ENCODE data around the gene ANKRD7. TPM values are rescaled to one million over a fixed set of nuclear protein-coding genes. Genes with fewer than 3 reads are reported as not detected.

The ANKRD7 gene, protein sequence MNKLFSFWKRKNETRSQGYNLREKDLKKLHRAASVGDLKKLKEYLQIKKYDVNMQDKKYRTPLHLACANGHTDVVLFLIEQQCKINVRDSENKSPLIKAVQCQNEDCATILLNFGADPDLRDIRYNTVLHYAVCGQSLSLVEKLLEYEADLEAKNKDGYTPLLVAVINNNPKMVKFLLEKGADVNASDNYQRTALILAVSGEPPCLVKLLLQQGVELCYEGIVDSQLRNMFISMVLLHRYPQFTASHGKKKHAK
- total RNA-seq = under 1 TPM in 1 of 2 experiments, not detected in 1; 0.34 TPM

DNA sequence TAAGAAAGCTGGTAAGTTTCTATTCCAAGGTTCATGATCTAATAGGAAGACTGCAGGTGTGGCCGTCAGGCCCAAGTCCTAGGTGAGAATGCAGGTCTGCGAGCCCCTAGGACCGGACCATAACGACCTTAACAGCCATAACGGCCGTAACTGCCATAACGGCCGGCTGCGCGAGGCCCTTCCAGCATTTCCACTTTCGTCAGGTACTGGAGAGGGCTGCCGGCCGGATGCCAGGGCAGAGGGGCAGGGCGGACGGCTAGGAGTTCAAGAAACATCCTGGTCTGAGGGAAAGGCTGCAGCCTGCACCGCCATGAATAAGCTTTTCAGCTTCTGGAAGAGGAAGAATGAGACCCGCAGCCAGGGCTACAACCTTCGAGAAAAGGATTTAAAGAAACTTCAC is at the start of gene ANKRD7:
Gene ANKRD7 (plus strand): TSS at position 184 of the 400 bp plus-strand sequence. CDS start 127 bp downstream, at position 311.
- H3K36me3 Mint-ChIP-seq (ENCODE audit: low read depth) = no peaks in the 10 kb centered on the region
- peaks cover 9% of the 10 kb centered on the region for H3K27me3 Mint-ChIP-seq
- ChIA-PET POLR2A (no interaction called here), CTCF (no interaction called here)
- intact Hi-C loops (cut with DNase I, micrococcal nuclease) = no loop called here
- no peaks in the 10 kb centered on the region for H3K9me3 Mint-ChIP-seq (ENCODE audit: low read depth)
- H3K4me3 Mint-ChIP-seq = no peak within 1 kb of the TSS
- no peak within 1 kb of the TSS for H3K27ac Mint-ChIP-seq
- no peaks in the 10 kb centered on the region for H3K4me1 Mint-ChIP-seq
- DNase-seq (no peak), ATAC-seq (no peak)

DNA sequence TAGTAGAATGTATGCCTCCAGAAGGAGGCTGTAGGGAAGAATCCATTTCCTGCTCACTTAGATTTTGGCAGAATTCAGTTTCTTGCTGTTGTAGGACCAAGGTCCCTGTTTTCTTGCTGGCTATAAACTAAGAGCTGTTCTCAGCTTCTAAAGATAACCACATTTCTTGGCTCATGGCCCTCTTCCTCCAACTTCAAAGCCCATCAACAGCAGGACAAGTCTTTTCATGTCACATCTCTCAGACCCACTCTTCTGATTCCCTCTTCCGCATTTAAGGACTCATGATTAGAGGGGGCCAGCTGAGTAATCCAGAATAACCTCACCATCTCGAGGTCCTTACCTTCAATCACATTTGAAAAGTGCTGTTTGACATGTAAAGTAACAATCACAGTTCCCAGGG is 48.8 kb upstream of the ANKRD7 start:
- Mint-ChIP-seq H3K4me3 (no peak overlapping the region), H3K9me3 (ENCODE audit: low read depth) (no peaks in the 10 kb centered on the region), H3K27me3 (peaks cover 13% of the 10 kb centered on the region), H3K27ac (no peak overlapping the region), H3K4me1 (no peaks in the 10 kb centered on the region), H3K36me3 (ENCODE audit: low read depth) (no peaks in the 10 kb centered on the region)
- CTCF ChIA-PET = interaction anchor here (0.8 to 1.3 kb wide), 2 partner anchors 20 kb away, joined by 3 read pairs; no protein-coding TSS in a partner anchor
- intact Hi-C loops (cut with DNase I, micrococcal nuclease) = no loop called here
- DNase-seq (no peak), ATAC-seq (no peak)
- POLR2A ChIA-PET = no interaction called here

DNA sequence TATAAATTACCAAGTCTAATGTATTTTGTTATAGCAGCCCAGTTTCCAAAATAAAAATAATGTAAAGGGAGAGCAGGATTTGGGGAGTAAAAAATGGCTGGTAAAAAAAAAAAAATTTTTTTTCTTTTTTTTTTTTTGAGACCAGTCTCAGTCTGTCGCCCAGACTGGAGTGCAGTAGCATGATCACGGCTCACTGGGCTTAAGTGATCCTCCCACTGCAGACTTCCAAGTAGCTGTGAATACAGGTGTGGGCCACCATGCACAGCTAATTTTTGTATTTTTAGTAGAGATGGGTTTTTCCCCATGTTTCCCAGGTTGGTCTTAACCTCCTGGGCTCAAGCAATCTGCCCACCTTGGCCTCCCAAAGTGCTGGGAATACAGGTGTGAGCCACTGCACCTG is 45.3 kb upstream of the ANKRD7 start:
- DNase-seq = no peak
- Mint-ChIP-seq H3K27me3 (no peaks in the 10 kb centered on the region), H3K27ac (no peak overlapping the region), H3K4me1 (peaks cover 10% of the 10 kb centered on the region), H3K36me3 (ENCODE audit: low read depth) (peaks cover 11% of the 10 kb centered on the region), H3K4me3 (no peak overlapping the region), H3K9me3 (ENCODE audit: low read depth) (no peaks in the 10 kb centered on the region)
- ChIA-PET POLR2A (no interaction called here), CTCF (no interaction called here)
- intact Hi-C loops (cut with DNase I, micrococcal nuclease) = no loop called here
- ATAC-seq = no peak

DNA sequence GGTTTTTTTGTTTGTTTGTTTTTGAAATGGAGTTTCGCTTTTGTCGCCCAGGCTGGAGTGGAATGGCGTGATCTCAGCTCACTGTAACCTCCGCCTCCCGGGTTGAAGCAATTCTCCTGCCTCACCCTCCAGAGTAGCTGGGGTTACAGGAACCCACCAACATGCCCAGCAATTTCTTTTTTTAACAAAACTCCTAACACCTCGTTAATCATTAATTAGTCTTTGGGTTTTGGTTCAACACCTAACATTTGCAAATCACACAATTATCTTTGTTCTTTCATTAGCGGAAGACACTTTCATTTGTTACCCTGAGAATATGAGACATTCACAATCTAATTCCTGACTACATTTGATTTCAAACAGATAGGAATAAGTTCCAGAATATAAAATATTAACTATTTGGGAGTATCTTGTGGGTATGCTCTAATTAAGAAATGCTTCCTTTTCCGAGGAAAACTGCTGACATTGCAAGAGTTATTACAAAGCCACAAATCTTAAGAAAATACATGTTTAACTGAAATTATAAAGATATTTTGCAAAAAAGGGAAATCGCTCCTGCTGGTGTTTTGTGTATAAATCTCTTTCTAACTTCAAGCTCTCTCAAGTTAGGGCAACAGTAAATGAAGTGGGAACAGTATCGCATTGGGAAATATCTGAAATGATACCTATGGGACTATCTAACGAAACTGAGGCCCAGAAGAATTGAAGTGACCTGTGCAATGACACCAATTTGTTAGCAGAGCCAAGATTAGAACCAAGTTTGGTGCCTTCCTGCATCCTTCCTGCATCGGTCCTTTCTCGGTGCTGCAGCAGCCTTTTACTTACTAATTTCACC is 41.7 kb upstream of the ANKRD7 start:
- Mint-ChIP-seq H3K4me3 (peak overlapping the region; percentile 99), H3K9me3 (ENCODE audit: low read depth) (no peaks in the 10 kb centered on the region), H3K36me3 (ENCODE audit: low read depth) (peaks cover 34% of the 10 kb centered on the region), H3K4me1 (peaks cover 31% of the 10 kb centered on the region), H3K27ac (peak overlapping the region; percentile 100), H3K27me3 (no peaks in the 10 kb centered on the region)
- DNase-seq (peak; percentile 22), ATAC-seq (no peak)
- ChIA-PET CTCF (no interaction called here), POLR2A (no interaction called here)
- intact Hi-C loops (cut with DNase I, micrococcal nuclease) = loop anchor here in 1 of 2 experiments (5.0 to 10.0 kb wide), 2 partner anchors 1321 to 1968 kb away; partner anchors contain the start of genes CAPZA2 and TES

DNA sequence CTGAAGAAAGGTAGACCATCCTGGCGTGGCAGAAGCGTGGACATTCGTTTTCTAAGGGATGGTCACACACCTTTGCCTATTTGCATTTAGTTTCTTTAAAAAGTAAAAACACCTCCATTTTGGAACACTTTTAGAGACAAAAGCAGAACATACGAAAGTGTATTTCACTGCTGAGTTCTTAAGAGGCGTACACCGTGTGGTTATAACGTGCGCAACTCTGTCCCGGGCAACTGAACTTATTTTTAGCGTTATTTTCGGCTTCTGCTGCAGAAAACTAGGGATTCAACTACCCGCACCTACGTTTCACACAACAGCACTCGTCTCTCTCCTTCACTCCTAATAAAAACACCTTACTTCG is 41.1 kb upstream of the ANKRD7 start:
- Mint-ChIP-seq H3K4me3 (peak overlapping the region; percentile 99), H3K27ac (peak overlapping the region; percentile 100), H3K27me3 (no peaks in the 10 kb centered on the region), H3K9me3 (ENCODE audit: low read depth) (no peaks in the 10 kb centered on the region), H3K36me3 (ENCODE audit: low read depth) (peaks cover 38% of the 10 kb centered on the region), H3K4me1 (peaks cover 34% of the 10 kb centered on the region)
- ChIA-PET CTCF (no interaction called here), POLR2A (no interaction called here)
- peak; percentile 3 for ATAC-seq
- intact Hi-C loops (cut with DNase I, micrococcal nuclease) = loop anchor here in 1 of 2 experiments (5.0 to 10.0 kb wide), 2 partner anchors 1321 to 1969 kb away; partner anchors contain the start of genes CAPZA2 and TES
- peak; percentile 10 for DNase-seq

DNA sequence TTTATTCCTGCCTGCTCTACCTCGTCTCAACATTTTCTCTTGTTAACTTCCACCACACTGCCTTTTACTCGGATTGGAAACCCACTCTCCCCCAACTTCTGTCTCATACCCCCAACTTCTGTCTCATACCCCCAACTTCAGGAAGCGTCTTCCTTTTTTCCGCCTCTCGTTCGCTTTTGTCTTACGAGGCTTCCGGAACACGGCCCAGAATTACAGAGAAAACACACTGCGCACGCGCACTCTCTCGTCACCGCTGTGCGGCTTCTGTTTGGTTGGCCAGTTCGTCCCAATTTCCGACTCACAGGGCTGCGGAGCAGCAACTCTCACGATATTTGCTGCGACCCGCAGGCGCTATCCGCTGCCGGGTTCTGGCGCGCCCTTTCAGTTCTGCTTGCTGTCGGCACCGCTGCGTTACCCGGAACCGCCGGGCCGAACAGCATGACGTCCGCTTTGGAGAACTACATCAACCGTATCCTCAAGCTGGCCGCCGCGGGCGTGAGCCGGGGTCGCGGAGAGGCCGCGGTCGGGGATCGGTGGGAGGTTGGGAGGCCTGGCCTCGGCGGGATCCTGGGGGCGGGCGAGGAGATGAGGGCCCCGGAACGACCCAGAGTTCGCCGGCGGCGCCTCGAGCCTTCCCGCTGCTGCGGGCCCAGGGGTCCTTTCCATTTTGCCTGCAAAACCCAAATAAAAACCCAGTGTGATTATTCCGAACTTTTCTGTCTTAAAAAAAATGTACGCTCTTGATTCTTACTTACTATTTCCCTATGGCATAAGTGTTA is 40.5 kb upstream of the ANKRD7 start, which contains the start of gene LSM8:
Gene LSM8 (plus strand): TSS at position 379 of the 779 bp plus-strand sequence. CDS start 60 bp downstream, at position 439.
- Mint-ChIP-seq H3K4me1 (peaks cover 34% of the 10 kb centered on the region), H3K9me3 (ENCODE audit: low read depth) (no peaks in the 10 kb centered on the region), H3K4me3 (peak within 1 kb of the TSS; percentile 99), H3K27me3 (no peaks in the 10 kb centered on the region), H3K36me3 (ENCODE audit: low read depth) (peaks cover 42% of the 10 kb centered on the region), H3K27ac (peak within 1 kb of the TSS; percentile 100)
- intact Hi-C loops (cut with DNase I, micrococcal nuclease) = loop anchor here in 1 of 2 experiments (2.0 to 10.0 kb wide), 4 partner anchors 31 to 1969 kb away; partner anchors contain the start of genes CAPZA2, ST7 and TES
- ChIA-PET POLR2A (no interaction called here), CTCF (no interaction called here)
- DNase-seq (peak; percentile 98), ATAC-seq (peak; percentile 99)

DNA sequence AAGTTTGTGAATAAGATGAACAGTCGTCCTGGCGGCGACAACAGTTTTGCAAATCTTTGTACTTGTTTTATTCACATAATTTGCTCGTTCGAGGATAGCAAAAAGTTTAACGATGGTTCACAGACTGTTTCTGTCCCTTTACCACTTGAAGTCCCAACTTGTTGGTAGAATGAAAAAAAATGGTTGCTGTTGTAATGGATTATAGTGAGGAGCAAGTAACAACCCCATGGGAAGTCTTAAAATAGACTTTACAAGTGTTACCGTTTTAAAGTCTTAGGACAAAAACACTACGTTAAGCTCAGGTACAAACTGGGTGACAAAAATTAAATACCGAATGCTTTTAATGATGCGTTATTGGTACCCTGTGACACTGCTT is 40.0 kb upstream of the ANKRD7 start:
- Mint-ChIP-seq H3K4me1 (peaks cover 34% of the 10 kb centered on the region), H3K27ac (peak overlapping the region; percentile 100), H3K4me3 (peak overlapping the region; percentile 99), H3K27me3 (no peaks in the 10 kb centered on the region), H3K9me3 (ENCODE audit: low read depth) (no peaks in the 10 kb centered on the region), H3K36me3 (ENCODE audit: low read depth) (peaks cover 42% of the 10 kb centered on the region)
- ChIA-PET CTCF (no interaction called here), POLR2A (no interaction called here)
- ATAC-seq = no peak
- DNase-seq = no peak
- intact Hi-C loops (cut with DNase I, micrococcal nuclease) = loop anchor here in 1 of 2 experiments (2.0 to 10.0 kb wide), 4 partner anchors 30 to 1970 kb away; partner anchors contain the start of genes CAPZA2, ST7 and TES

DNA sequence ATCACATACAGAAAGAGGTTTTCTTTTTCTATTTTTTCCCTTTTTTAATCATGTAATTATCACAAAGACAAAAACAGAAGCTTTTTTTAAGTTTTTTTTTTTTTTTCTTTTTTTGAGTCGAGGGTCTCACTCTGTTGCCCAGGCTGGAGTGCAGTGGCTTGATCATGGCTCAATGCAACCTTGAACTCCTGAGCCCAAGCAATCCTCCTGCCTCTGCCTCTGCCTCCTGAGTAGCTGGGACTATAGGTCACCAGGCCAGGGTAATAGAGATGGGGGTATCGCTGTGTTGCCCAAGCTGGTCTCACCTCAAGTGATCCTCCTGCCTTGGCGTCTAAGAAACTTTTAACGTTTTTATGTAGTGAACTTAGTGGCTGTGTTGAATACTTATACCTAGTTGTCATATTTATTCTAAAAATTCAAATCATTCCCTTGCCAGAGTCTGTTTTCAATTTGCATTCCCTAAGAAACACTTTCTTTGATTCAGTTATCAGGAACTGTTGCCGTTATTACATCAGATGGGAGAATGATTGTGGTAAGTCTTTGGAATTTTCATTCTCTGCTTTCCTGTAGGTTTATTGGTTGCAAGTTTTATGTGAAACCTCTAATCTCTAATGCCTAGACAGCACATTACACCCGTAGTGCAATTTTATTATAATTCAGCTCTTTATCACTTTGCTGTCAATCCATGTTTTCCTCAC is 39.2 kb upstream of the ANKRD7 start:
- ChIA-PET CTCF (interaction anchor here (0.5 kb wide), 1 partner anchor 572 kb away, joined by 4 read pairs; no protein-coding TSS in a partner anchor), POLR2A (no interaction called here)
- no peak for DNase-seq
- Mint-ChIP-seq H3K27ac (peak overlapping the region; percentile 53), H3K36me3 (ENCODE audit: low read depth) (peaks cover 42% of the 10 kb centered on the region), H3K9me3 (ENCODE audit: low read depth) (no peaks in the 10 kb centered on the region), H3K4me3 (peak overlapping the region; percentile 99), H3K4me1 (peaks cover 34% of the 10 kb centered on the region), H3K27me3 (no peaks in the 10 kb centered on the region)
- ATAC-seq = no peak
- intact Hi-C loops (cut with DNase I, micrococcal nuclease) = loop anchor here in 1 of 2 experiments (2.0 to 10.0 kb wide), 3 partner anchors 29 to 1971 kb away; partner anchors contain the start of genes ST7 and TES

DNA sequence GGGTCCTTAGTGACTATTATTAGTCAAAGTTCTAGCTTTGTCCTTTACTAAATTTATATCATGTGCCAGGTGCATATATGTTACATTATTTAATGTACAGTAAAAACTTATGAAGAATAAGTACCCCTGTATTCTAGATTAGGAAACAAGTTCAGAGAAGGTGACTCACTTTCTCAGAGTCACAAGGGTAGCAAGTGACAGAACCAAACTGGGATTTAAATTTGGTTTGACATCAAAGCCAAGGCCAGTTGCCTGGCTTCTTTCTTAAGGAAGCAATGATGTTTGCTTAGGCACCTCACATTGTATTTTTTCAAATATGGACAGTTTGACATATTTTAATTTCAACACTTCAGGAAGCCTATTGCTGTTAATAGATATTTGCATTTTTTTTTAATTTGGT is 38.0 kb upstream of the ANKRD7 start:
- ChIA-PET CTCF (no interaction called here), POLR2A (no interaction called here)
- H3K4me3 Mint-ChIP-seq = peak overlapping the region; percentile 99
- no peaks in the 10 kb centered on the region for H3K9me3 Mint-ChIP-seq (ENCODE audit: low read depth)
- H3K27me3 Mint-ChIP-seq = no peaks in the 10 kb centered on the region
- ATAC-seq (no peak), DNase-seq (no peak)
- H3K4me1 Mint-ChIP-seq = peaks cover 34% of the 10 kb centered on the region
- intact Hi-C loops (cut with DNase I, micrococcal nuclease) = loop anchor here in 1 of 2 experiments (10.0 kb wide), 1 partner anchor 1972 kb away; the partner anchor contains the start of gene TES
- peak overlapping the region; percentile 47 for H3K27ac Mint-ChIP-seq
- peaks cover 43% of the 10 kb centered on the region for H3K36me3 Mint-ChIP-seq (ENCODE audit: low read depth)

DNA sequence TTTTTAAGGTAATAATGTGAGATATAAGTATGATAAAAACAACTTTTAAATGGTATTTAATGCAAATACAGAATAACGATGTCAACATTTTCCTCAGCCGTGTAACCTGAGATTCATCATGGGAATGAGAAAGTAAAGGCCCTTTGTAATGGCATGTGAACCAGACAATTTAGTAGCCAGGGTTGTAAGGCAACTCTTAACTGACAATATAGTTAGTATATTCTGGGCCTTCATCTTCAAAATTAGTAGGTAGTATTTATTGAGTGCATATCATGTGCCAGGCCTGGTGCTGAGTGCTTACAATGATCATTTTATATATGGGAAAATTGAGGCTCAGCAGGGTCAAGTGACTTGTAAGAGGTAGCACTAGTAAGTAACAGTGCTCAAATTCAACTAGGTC is 29.9 kb upstream of the ANKRD7 start:
- Mint-ChIP-seq H3K4me1 (no peaks in the 10 kb centered on the region), H3K9me3 (ENCODE audit: low read depth) (no peaks in the 10 kb centered on the region), H3K36me3 (ENCODE audit: low read depth) (peaks cover 10% of the 10 kb centered on the region), H3K27ac (no peak overlapping the region), H3K27me3 (no peaks in the 10 kb centered on the region), H3K4me3 (no peak overlapping the region)
- ATAC-seq (no peak), DNase-seq (no peak)
- CTCF ChIA-PET = interaction anchor here (1.0 kb wide), 2 partner anchors 17 to 18 kb away, joined by 4 read pairs; no protein-coding TSS in a partner anchor
- POLR2A ChIA-PET = no interaction called here
- intact Hi-C loops (cut with DNase I, micrococcal nuclease) = no loop called here

Data from activated CD4-positive, alpha-beta T cell treated with anti-CD3 and anti-CD28 coated beads for 36 hours (primary cell).